Muscle of arm (tissue), 12 donors: ENCODE data around the gene PDE3A. TPM values are rescaled to one million over a fixed set of nuclear protein-coding genes. Genes with fewer than 3 reads are reported as not detected.

Source experiments
- DNase-seq: peaks from one replicate; pipeline ENCODE4 v3.0.0-alpha.2; 2013
- polyA plus RNA-seq, 12 donors: library from polyadenylated mRNA; unstranded; fragments of 120-200 nt; gene quantifications; one replicate each; pipeline ENCODE4 v1.2.1, GENCODE V29; 2013; ENCODE audit not compliant: insufficient read length in 12 of 12

Gene PDE3A
- polyA plus RNA-seq, 12 donors, result 8.6 to 13.2 (median 11.0) TPM; not detected in 1

GRCh38 chr12:20415641-20416040 is 47.3 kb downstream of the PDE3A start:
- DNase-seq, result no peak

- no peak for DNase-seq
Observed at GRCh38 chr12:20420557-20420956, 52.2 kb downstream of the PDE3A start.

DNA sequence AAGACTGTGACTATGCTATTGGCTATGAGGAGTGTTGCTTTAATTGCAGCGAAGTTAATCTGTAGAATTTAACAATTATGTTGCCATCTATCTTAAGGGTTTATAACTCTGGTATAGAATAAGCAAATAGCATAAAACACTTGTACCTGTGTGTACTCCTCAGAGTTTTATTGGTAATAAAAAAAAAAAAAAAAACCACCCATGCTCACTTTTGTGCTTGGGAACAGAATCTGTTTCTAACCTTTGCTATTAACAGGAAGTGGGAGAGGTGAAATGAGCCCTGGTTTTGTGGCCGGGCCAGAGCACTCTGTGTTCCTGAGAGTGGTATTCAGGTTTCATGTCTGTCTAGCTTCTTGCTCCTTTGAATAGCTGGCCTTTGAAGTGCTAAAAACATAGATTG is 53.1 kb downstream of the PDE3A start:
- no peak for DNase-seq

DNA sequence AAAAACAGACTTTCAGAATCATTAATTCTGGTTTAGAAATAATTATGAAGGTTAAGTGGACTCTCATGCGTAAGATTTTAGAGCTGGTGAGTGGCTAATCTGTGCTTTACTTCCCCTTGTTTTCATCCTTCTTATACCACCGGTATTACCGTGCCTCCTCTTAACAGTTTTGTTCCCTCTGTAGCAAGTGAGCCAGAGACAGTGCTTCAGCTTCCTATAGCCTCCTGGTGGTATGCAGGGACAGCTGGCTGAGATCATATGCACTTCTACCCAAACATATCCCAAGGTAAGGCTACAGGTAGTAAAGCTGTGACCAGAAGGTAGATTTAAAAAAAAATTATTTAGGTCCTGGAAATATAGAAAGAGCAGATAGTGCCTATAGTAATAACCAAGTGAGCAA is 55.2 kb downstream of the PDE3A start:
- DNase-seq, result no peak

GRCh38 chr12:20424841-20425240 is 56.5 kb downstream of the PDE3A start:
- DNase-seq, result no peak

DNA sequence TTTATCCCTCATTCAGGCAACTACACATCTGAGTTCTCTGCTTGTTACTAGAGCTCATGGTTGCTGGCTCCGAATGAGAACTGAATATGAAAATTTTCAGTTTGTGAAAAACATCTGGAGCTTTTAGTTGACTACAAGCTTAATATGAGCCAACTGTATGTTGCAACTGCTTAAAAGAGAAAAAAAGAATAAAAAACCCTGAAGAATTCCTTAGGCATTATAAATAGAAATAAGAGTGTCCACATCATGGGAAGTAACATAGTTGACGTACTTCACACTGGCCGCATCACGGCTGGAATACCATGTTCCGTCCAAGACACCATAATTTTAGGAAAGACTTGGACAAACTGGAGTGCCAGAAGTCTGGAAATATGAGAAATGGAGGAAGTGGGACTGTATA is 57.9 kb downstream of the PDE3A start:
- peak; percentile 85 for DNase-seq

- no peak for DNase-seq
Observed at GRCh38 chr12:20426957-20427356, 58.6 kb downstream of the PDE3A start.

DNA sequence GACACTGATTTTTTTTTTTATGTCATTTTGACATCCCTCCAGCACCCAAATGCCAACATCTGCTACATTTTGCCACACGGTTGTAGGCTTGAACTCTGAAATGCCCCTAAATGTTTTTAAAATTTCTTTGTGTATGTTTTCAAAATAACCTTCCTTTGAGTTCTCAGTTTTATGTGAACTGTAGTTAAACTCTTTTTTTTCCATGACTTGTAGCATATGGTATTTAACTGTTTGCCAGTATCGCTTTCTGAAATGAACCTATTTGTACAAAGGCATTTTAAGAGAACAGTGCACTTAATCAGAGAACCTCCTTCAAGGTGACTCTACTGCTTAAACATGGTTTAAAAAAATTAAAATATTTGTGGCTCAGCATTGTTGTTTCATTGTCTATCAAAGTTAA is 61.5 kb downstream of the PDE3A start:
- peak; percentile 46 for DNase-seq

- DNase-seq, result no peak
Observed at GRCh38 chr12:20432290-20432689, 64.0 kb downstream of the PDE3A start.

DNA sequence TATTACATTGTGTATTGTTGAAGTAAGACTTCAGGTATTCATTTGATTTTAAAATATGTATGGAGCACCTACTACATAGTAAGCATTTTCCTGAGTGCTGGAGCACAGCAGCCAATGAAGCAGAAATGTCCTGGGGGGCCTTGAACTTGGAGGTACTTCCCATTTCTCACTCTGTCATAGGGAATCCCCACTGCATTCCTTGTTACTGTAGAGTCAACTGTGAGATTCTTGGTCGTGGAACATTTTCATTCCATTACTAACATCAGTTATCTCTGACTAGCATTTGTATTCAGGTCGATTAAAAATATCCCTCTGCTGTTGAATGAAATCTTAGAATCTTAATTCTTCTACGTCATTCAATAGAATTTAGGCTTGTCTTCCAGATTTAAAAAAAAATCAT is 66.7 kb downstream of the PDE3A start:
- DNase-seq, result no peak

DNA sequence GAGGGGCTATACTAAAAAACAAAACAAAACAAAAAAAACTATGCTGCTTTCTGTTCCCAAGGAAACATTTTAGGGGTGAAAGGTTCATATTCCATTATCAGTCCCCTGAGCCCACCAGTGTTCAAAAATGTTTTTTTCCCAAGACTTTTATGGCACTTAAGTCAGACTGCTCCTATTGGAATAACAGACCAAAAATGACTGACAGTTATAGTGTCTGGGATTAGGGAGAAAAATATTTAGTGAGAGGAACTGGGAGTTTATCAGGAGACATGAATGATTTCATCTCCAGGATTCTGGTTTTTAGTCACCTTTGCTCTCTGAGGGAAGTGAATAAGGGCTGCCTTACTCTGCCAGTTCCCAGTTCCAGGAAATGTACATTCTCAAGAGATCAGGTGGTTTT is 68.0 kb downstream of the PDE3A start:
- DNase-seq, result peak; percentile 56

- DNase-seq, result peak; percentile 80
Observed at GRCh38 chr12:20438299-20438779, 70.0 kb downstream of the PDE3A start.

DNA sequence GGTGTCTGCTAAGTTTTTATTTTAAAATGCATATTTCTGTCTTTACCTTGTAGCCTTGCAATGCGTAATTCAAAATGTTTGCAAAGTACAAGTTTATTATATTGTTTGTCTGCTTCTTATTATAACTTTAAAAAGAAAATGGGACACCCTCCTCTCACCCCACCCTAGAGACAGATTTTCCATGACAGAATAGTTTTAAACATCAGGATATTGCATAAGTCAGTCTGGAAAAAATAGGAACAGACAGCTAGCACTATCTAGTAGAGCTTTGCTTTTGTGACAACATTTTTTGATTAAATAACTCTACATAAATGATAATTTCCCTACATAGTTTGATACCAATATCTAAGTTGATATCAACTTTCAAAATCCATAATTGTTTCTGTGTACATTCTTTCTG is 71.3 kb downstream of the PDE3A start:
- no peak for DNase-seq

DNA sequence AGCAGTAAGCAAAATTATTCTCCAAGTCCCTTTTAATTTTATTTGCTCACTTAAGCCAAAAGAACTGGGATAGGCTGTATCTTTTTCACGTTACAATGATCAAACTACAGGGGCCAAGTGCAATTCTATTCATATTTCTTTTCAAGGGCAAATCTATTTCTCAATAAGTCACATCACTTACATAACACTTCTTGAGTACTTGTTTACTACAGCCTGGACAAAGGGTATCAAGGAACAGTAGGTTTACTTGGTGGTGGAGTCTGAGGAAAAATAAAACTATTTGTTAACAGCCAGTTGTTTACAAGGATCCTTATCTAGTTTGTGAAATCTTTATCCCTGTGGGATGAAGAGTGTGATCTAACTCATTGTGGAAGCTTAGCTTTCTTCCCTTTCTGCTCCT is 72.1 kb downstream of the PDE3A start:
- no peak for DNase-seq

DNA sequence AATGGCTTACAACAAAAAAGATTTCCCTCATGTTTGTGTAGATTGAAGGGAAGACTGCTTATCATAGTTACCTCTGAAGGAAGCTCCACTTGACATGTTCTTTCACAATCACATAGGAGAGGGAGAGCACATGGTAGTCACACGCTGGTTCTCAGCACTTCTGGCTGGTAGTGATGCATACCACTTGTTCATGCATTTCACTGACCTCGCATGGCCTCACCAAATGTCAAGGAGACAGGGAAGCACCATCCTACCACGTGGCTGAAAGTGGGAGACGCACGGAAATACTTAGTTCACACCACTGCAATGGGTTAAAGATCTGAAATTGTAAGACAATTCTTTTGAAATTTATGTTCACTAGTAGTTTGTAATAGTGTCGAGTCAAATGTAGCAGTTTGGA is 74.0 kb downstream of the PDE3A start:
- DNase-seq, result no peak

DNA sequence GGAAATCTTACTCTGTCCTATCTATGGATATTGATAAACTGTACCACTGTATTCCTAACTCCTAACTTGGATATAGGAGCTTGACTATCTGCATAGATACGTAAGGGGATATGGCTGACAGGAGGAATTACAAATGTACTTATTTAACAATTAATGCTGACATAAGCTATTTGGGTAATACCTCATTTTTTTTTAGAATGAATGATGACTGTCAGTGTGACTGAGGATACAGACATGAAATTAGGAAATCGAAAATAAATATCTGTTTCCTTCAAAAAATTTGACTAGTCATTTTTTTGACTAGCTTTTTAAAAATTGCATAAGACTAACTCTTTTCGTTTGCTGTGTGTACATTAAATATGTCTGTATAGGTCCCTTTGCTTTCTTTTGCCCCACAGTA is 74.9 kb downstream of the PDE3A start:
- no peak for DNase-seq

GRCh38 chr12:20443792-20444191 is 75.5 kb downstream of the PDE3A start:
- no peak for DNase-seq

DNA sequence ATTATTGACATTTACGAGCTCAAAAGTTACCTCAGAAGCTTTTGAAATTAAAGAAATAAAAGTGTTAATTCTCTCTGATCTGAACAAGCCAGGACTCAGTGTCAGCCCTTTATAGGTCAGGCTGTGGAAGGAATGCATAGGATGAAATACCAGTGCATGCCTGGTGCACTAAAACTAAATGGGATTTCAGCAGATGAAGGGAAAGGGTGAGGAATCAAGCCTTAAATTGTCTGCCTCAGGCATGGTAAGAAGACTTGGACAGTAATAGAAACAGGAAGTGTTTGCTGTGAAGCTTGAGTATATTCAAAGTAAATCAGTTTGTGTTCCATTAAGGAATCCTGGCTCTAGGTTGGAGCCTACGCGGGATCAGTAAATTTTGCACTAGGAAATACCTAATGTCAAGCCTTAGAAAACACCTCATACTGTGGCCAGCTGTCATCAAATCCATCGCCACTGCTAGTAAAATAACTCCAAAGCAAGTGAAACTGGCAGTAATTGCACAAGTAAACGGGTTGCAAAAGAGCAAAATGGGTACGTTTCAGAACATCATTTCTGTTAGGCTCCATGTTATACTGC is 76.3 kb downstream of the PDE3A start:
- DNase-seq, result no peak

DNA sequence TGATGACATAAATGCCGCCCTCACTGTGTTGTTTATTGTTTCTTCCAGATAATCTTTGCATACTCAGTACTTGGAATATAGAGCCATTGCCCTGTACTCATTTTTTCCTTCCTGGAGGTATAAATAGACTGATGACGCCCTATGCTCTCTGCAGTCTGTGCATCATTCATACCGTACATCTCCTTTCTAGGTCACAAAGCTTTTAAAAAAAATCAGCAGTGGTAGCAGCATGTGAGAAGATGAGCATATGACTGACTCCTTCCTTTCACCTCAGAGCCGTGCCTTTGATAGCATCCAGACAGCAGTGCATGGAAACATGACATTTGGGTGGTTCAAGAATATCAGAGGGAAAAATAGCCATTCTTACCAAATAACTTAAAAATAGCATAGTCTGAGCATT is 77.3 kb downstream of the PDE3A start:
- DNase-seq, result no peak

DNA sequence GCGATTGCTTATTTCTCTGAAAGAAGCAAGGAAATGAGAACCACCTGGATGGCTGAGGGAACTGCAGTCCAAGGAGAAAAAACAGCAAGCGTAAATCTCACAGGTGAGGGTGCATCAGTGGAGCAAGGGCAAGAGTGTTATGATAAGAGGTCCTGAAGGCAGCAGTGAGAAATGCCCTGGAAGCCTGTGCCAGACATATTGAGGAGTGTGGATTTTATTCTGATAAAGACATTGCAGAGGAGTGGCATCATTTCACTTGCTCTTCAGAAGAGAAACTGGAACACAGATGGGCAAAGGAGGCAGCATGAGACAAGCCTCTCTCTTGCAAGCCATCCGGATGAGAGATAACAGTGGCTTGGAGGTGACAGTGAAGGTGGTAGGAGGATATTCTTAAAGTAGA is 78.5 kb downstream of the PDE3A start:
- no peak for DNase-seq

DNA sequence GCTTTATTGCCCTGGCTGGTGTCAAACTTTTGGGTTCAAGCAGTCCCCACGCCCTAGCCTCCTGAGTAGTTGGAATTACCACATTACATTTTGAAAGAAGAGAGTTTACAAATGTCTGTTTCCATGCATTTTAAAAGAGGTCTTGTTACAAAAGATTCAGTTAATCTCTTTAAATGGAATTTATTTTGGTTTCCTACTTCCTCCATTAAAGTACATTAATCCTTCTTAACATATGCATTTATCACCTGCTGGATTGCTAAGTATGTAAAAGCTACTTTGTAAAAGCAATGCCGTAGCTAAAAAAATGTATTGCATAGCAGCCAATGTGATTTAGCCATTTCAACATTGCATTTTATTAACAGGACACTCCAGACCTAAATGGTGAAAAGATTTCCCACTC is 80.4 kb downstream of the PDE3A start:
- DNase-seq, result no peak

- no peak for DNase-seq
Observed at GRCh38 chr12:20450591-20451180, 82.3 kb downstream of the PDE3A start.

DNA sequence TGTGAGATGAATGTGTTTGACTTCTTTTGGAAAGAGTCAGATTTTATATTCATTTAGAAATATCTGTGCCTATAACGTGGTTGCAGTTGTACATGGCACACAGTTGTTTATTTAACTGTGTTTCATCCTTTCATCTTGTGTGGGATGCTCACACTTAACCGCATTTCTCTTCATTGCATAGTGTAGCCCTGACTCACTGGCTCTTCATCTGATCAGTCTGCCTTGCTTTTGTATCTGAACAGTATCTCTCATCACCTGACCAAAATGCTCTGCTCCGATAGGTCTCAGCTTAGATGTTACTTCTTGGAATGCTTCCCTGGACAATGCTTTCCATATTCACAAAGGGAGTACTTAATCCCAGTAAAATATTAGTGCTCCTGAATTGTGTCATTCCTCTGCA is 83.4 kb downstream of the PDE3A start:
- DNase-seq, result no peak

DNA sequence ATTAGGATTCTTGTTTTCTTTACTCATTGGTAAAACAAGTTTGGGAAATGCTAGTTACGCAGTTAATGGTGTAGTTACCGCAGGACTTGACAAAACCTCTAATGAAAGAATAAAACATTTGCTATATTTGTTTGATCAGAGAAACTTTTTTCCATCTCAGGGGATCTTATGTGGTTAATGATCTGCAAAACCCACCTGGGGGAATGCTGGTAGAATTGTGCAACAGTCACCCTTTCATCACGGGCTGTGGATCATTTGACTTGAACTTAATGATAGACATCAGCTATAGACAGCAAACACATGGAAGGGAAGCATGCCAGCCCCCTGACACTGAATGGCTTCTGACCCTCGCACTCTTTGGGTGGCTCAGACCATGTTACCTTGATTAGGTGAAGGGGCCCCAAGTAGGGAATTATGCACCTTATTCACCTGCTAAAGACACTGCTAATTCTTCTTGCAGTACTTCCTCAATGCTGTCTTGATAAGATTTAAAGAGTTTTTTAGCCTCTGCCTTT is 84.2 kb downstream of the PDE3A start:
- no peak for DNase-seq
